HK-2 (cell line): ENCODE results near the gene FAM171A2.
A peak's percentile ranks its signal among the peaks of the same experiment; 100 is the strongest.

Source experiments
- DNase-seq: peaks from one replicate; pipeline ENCODE4 v3.0.0-alpha.2; 2018; ENCODE audit not compliant: unreplicated experiment

The FAM171A2 gene

DNA sequence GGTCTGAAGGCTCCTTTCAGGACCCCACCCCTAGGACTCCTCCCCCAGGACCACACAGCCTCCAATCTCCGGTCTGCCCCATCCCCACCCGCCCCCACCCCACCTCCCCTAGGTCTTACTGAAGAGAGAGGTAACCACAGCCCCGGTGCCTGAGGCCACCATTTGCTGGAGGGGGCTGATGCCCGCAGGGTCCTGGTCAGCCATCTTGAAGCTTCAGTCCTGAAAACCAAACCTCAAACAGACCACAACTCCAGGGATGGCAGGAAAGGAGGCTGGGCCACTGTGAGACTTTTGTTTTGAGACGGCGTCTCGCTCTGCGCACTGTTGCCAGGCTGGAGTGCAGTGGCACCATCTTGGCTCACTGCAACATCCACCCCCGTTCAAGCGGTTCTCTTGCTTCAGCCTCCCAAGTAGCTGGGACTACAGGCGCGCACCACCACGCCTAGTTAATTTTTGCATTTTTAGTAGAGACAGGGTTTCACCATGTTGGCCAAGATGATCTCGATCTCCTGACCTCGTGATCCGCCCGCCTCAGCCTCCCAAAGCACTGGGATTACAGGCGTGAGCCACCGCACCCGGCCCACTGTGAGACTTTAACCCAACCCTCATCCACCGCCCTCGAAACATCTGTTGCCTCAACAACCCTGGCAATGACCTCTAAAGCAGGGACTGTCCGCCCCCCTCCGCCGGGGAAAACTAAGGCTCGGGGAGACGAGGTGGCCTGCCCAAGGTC is 40.1 kb downstream of the FAM171A2 start:
- no peak for DNase-seq

DNA sequence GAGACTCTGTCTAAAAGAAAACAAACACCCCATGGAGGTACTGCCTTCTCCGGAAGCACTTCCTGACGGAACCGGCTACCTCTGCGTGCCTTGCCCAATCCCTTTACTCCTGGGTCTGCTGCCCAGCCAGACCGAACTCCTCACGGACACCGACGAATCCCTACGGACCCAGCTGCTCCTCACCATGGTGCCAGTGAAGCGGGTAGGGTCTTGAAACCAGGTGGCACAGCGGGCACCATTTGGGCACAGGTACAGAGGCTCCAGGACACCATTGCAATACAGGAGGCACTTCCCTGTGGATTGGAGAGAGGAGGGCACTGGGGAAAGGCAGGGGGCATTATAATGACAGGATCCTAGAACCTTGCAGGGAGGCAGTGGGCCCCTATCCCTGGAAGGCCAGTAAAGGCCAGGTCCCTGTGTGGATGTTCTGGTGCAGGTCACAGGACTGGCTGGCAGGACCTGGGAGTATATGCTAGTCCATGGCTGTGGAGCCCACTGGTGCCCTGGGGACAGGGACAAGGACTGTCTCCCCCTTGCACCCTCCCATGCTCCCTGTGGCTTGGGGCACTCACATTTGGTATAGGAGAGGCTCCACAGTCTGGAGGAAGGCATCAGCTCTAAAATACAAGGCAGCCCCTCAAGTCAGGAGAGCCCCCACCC is 41.3 kb downstream of the FAM171A2 start:
- DNase-seq: no peak

DNA sequence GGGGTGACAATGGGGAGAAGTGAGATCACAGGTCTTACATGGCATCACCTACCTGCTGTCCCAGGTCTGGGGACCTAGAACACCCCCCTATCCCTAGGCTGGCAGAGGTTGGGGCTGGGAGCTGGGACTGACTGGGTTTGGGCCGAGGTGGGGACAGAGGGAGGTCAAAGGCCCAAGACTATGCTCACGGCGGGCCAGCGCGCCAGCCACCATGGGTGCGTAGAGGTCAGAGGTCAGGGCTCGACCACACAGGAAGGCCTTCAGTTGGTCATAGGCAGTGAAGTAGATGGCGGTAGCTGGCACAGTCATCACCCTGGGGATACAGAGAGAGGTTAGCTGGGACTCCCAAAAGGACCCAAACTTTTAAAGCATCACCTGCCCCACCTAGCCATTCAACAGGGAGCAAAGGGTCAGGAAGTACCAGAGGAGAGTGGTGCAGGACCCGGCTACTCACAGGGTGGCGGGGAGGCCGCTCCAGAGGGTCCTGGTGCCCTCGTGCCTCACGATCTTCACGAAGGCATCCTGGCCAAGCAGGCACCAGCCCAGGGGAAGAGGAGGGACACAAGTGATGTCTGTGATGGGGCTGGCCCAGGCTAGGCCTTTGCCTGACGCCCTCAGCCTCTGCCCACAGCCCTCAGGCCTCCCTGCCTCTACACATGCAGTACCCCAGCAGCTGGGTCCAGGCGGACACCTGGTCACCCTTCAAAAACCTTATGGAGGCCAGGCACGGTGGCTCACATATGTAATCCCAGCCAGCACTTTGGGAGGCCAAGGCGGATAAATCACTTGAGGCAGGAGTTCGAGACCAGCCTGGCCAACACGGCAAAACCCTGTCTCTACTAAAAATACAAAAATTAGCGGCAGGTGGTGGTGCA is 42.2 kb downstream of the FAM171A2 start:
- no peak for DNase-seq

DNA sequence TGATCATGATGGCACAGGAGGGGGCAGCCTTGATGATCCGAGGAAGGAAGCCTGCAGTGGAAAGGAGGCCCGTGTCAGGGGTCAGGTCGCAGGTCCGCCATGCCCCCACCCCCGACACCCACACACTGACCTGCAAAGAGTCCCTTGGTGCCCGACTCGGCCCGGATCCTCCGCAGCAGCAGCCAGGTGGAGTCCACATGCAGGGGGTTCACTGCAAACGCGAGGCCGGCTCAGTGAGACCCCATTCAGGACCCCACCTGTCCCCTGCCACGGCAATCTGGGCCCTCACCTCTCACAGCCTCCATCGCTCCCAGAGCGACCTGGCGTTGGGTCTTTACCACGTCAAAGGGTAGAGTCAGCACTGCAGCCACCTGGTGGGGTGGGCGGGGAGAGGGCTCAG is 43.6 kb downstream of the FAM171A2 start:
- DNase-seq: no peak

DNA sequence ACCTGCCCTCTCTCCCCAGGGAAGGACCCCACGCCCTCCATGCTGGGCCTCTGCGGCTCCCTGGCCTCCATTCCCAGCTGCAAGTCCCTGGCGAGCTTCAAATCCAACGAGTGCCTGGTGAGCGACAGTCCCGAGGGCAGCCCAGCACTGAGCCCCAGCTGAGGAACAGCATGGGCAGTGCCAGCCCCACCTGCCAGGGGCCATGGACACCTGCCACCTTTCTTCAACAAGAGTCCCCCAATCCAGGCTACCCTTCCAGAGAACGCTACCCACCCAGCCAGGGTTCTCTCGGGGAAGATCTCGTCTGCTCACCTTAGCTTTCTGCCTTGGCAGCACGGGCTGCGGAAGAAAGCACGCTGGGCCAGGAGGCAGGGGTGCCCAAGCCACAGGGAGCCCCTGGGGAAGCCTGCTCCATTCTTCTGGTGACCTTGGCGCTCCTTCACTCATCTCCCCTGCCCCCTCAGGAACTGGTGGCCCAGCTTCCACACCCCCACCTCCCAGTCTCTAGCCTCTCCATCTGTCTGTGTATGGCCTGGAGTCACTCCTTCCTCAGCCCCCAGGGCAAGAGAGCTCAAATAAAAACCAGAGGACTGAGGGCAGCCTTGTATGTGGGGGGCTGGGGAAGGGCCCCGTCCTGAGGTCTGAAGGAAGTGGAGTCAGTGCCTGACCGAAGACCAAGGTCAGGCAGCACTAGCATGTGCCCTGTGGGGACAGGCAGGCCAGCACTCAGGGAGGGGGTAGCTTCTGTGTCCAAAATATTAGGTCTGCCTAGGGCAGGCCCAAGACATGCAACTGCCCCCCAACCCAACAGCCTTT is 45.4 kb downstream of the FAM171A2 start:
- no peak for DNase-seq

DNA sequence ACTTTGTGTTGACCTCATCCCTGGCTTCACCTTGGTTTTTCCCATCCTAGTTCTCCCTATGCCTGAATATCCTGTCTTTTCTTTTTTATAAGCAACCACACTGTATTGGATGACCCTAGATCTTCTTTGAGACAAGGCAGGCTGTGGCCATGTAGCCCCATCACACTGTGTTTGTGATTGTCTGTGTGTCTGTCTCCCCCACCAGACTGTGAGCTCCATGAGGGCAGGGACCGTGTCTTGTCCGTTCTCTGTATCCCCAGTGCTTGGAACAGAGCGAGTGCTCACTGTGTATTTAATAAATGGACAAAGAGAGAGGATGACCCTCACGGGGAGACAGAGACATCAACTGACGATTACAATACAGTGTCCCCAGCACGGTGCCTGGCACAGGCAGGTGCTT is 46.1 kb downstream of the FAM171A2 start:
- DNase-seq: no peak

DNA sequence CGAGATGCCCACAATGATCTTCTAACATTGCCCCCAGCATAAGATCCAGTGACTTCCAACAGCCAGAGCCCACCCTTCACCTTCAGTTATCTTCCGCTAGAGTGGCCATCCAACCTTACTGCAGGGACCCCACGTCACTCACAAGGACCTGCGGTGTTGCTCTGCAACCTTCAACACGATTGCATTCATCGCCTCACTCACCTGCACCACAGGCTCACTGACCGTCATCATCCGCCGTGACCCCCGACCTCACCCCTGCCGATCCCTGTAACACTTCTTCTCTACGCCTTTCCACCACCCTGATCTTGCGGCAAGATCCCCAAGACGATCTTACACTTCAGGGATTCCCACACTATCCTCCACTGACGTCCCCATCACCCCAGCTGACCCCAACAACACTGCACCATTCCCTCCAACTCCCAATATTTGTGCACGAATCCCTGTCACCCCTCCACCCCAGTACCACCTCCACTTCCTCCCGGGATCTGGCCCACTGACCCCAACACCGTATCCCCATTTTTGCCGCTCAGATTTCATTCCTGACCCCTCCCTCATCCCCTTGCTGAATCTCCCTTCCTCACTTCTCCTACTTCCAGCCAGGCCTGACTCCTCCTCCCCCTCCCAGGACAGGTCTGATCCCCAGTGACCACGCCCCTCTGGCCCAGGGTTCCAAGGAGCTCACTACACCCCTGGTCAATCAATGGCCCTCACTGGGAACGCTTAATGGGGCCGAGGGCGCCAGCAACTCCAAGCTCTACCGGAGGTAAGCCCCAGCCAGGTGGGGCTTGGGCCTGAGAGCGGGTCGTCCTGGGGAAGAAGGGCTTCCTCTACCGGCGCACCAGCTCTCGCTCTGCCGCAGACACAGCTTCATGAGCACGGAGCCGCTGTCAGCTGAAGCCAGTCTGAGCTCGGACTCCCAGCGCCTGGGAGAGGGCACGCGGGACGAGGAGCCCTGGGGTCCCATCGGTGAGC is 47.6 kb downstream of the FAM171A2 start:
- DNase-seq: no peak

DNA sequence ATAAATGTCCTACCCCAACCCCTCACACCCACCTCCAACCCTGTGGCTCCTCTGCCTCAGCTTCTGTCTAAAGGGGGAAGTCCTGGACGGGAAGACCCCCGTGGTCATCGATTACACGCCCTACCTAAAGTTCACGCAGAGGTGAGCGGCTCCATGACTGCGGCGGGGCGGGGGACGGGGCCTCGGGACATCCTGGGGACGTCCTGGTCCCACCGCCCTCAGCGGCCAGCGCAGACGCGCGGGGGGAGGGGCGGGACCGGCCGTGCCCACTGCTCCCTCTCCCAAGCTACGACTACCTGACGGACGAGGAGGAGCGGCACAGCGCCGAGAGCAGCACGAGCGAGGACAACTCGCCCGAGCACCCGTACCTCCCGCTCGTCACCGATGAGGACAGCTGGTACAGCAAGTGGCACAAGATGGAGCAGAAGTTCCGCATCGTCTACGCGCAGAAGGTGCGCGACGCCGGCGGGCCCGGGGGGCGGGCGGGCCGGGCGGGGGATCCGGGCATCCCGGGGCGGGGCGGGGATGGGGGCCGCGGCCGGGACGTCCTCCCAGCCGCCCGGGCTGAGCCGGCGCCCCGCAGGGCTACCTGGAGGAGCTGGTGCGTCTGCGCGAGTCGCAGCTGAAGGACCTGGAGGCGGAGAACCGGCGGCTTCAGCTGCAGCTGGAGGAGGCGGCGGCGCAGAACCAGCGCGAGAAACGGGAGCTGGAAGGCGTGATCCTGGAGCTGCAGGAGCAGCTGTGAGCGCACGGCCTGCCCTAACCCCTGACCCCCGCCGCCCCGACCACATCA is 48.6 kb downstream of the FAM171A2 start:
- DNase-seq: no peak

DNA sequence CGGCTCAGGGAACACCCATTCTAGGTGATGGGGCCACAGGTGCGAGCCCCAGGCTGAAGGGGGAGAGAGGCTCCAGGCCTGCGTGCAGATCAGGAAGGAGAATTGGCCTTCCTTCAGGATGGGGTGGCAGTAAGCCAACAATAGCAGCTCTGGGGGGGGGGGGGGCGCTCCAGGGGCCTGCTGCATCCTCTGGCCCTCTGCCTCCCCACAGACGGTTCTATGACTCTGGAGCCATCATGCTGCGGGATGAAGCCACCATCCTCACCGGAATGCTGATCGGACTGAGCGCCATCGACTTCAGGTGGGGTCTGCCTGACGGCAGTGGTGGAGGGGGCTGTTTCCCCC is 49.2 kb downstream of the FAM171A2 start:
- no peak for DNase-seq

DNA sequence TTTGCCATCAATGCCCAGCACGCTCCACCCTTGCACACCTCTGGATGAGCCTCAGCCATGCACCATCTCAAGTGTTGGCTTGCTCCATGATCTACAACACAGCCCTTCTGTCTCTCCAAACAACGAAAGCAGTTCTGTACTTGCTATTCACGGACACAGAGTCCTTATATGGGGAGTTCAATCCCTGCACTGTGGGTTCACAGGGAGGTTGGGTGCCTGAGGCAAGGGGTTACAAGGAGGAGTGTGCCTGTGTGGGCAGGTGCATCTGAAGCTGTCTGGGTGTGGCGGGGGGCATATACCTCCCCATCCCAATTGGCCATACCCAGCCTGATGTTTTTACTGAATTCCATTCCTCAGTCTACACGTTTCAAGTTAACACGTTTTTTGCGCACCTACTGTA is 49.6 kb downstream of the FAM171A2 start:
- no peak for DNase-seq

DNA sequence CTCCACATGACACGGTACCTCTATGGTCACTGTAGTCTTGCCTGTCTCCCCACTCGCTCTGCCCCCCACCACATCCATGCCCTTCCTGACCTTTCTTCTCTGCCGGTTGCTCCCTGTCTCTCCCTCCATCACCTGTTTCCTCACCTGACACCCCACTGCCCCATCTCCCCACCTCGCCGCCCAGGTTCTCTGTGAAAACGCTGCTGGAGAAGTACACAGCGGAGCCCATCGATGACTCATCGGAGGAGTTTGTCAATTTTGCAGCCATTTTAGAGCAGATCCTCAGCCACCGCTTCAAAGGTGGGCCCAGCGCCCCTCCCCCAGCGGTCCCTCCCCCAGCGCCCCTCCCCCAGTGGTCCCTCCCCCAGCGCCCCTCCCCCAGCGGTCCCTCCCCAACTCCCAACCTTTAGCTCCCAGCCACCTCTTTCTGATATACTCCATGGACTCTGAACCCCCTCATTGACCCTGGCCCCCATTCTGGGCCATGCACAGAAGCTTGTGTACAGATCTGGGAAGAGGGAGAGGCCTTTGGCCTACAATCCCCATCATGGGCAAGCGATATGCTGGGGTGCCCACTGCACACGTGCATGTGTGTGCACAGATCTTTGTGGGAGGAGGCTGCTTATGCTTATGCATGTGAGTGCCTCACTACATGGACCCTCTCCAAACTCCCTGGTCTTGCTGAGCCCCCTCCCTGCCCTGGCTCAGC is 51.1 kb downstream of the FAM171A2 start:
- no peak for DNase-seq

DNA sequence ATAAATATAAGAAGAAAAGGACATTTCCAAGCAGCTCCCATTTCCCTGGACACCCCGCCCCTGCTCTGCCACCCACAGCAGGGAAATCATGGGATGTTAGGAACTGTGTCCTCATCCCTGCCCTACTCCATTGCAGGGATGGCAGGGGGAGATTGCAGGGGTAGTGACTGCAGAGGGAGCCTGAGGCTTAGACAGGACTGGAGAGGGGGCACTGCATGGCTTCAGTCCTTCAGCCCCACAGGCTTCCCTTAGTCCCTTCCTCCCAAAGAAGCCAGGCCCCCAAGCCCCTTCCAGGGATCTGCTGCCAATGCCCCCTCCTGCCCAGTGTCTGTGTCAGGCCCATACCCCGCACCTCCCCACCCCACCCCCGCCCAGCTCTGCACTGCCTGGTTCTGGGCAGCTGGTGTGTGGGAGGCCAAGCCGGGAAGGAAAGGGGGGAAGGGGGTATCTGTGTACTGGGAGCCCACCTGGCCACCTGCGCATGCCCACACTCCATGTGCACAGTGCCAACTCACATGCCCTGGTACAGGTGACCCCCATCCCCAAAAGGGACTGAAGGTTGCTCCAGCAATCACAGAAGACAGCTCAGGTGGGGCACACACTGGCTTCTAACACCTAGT is 52.0 kb downstream of the FAM171A2 start:
- DNase-seq: no peak

DNA sequence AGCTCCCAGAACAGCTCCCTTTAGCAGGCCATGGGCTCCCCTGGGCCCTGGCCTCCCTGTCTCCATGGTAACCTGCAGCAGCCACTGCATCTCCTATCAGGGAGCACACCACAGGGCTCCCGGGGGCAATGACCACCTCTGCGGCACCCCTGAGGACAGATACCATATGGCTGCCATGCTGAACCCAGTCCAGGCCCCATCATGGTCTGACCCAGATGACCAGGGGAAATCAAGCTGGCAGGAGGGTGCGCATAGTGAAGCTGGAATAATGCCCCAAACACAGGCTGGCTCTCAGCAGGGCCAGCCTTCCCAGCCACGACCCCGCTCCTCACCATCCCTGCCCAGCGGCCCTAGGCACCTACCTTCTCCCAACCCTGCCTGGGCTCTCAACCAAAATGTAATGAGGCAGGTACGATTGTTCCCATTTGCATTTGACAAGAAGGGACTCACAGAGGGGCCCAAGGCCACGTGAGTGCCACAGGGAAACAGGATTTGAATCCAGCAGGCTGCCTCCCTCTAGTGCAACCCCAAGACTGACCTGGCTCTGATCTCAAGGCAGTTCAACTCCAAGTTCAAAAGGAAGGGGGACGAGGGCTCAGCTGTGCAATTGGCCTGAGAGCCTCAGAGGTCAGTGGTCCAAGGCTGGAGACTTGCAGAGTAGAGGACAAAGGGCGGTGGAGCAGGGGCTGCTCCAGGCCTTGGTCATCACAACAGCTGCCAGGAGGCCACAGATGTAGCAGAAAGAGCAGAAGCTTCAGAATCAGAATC is 52.9 kb downstream of the FAM171A2 start:
- no peak for DNase-seq

DNA sequence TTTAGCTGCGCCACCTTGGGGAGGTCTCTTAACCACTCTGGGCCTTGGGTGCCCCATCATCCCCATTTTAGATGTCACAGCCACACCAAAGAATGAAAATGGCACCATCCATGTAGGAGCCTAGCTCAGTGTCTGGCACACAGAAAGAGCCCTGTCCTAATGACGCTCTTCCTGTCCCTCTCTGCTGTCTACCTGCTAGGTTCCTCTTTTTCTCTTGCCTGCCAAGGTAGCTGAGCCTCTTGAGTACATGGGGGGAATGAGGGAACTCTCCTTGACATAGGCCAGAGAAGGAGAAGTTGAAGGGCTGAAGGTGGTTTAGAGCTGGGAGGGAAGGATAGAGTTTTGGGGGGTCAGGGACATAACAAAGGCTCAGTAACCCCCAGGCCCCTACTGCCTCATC is 53.5 kb downstream of the FAM171A2 start:
- DNase-seq: no peak

DNA sequence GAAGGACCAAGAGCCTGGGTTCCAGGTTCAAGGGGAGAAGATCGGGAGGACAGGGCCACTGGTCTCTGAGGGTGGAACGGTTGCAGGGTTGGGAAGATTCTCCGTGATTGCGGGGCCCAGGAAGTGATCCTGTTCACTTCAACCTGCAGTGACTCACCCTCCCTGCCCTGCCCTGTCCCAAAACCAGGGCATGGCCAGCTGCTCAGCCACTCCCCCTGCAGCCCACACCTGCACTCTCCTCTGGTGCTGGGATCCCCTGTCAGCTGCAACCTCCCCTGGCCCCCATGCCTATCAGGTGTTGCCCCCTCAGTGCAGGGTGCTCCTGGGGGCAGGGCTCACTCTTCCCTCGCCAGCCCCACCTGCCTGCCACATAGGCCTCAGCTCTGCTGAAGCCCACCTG is 54.2 kb downstream of the FAM171A2 start:
- DNase-seq: no peak

DNA sequence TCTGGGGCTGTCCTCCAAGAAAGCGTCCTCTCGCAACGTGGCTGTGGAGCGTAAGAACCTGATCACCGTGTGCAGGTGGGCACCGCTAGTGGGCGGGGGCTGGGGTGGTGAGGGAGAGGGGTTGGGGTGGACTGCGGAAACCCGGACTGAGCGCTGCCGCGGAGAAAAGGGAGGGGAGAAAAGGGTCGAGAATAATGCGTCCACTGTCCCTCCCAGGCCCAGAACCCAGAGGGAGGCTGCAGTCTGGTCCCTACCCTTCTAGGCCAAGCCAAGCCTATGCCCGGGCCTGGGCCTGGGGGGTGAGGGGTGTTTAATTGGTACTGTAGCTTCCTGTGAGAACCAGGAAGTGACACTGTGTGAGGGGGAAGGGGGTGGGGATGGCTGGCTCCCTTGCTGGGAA is 54.8 kb downstream of the FAM171A2 start:
- no peak for DNase-seq

DNA sequence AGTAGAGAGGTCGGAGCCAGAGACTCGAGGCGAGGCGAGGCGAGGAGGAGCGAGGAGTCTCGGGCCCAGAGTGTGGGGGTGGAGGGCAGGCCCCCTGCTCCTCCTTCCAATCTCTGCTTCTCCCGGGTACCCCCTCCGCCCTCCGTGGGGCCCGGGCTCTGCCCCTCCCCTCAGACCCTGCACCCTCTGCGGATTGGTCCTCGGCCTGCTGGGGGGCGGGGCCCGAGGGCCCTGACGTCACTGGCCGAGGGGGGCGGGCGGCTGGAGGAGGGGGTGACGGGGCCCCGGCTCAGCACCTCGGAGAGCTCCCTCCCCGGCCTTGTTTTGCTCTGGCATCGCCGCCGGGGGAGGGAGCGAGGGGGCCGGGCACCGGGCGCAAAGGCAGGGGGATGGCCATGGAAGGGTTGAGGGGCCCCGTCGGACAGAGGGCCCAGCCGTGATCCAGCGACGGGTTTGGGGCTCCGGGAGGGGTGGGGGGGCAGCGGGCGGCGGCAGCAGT is 55.3 kb downstream of the FAM171A2 start, which contains the start of gene RUNDC3A:
Gene RUNDC3A (plus strand): TSS at position 282 of the 499 bp plus-strand sequence. CDS start 232 bp downstream, outside the sequence.
- DNase-seq: peak; percentile 88
